ENCODE measurements around the gene EXD1.

Gene EXD1

DNA sequence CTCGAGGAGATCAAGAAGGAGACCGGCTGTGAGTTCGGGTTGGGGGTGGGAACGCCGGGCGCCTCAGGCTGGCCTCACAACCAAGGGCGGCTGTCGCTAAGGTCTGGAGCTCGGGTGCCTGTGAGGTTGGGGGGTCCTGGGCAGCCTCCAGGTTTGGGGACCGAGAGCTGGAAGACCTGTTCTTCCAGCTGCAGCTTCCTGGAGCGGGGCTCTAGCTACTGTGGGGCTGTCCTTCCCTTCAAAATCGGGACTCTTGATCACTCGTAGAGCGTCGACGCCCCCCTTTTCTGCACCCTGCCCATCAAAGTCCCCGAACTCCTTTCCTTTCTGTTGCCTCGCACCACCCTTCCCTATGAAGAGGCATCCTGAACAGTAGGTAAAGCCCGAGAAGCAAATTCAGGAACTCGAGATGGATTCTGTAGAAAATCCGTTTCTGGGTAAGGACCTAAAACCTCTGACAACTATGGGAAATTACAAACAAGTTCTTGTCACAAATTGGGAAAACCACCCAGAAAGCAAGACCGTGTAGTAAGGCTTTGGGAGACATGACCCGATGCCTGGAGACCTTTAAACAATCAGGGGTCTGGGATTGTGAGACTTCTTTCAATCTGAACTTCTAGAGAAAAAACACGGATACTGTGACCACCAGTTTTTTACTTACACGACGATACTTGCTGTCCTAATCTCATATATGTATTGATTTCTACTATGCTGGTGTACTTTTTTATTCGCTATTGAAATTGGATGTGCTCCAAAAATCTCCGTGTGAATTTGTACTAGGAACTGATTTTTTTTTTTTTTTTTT, 1.1 kb upstream of the EXD1 start:
- DNase-seq (ENCODE audit: low read depth), result no peak

DNA sequence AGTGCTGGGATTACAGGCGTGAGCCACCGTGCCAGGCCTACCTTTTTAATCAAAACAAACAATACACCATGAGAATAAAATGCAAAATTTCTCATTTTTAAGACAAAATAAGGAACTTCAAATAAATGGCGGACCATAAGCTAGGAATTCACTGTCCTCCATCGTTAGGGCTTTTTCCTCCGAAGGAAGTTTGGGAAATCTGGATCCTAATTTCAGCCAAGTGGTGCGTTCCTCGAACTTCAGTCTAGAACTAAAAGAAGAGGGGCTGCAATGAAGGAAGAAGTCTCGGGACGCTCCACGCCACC, 260 bp downstream of the EXD1 start:
- DNase-seq (ENCODE audit: low read depth), result no peak

DNA sequence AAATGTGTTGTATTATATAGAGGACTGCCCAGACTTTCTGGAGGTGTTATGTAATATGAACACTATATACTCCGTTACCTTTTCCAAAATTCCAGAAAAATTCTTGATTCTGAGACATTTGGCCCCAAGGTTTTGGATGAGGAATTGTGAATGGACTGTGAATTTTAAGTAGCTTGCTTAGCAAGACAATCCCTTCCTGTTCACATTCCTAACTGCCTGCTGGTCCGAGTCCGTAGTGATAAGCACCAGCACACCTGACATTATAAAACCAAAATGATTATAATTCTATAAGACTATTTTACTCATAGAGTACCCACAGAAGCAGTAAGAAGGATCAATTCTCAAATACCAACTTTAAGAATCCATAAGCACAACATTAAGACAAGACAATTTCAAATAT, 11.2 kb downstream of the EXD1 start:
- no peak for DNase-seq (ENCODE audit: low read depth)

DNA sequence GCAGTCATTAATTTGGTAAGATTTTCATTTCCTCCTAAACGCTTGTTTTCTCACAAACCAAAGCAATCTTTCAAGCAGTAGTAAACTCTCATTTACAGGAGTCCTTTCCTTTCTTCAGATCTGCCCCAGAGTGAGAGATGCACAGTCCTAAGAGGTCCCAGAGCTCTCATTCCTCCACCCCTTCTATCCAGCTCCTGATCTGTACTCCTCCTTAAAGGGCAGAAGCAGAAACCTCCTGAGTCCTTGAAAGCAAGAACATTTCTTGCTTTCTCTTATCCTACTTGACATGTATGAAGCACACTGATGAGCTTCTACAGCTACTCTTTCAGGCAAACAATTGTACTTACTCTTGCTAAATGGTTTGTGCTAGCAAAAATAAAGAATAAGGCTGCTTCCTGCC, 11.7 kb downstream of the EXD1 start:
- no peak for DNase-seq (ENCODE audit: low read depth)

DNA sequence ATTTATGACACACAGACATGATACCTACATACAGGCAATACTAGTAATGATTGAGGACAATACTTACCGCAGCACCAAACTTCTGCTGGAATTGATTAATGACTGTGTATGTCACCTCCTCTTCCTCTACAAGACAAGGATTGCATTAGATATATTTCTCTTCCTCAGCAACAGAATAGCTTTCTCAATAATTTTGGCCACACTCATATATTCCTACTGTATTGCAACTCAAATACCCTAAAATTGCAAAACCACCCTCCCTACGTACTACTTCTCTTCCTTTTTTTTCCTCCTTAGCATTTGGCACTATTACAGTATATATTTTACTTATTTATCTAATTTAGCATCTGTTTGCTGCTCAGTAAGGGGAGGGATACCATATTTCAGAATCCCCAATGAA, 14.8 kb downstream of the EXD1 start:
- DNase-seq (ENCODE audit: low read depth), result no peak

DNA sequence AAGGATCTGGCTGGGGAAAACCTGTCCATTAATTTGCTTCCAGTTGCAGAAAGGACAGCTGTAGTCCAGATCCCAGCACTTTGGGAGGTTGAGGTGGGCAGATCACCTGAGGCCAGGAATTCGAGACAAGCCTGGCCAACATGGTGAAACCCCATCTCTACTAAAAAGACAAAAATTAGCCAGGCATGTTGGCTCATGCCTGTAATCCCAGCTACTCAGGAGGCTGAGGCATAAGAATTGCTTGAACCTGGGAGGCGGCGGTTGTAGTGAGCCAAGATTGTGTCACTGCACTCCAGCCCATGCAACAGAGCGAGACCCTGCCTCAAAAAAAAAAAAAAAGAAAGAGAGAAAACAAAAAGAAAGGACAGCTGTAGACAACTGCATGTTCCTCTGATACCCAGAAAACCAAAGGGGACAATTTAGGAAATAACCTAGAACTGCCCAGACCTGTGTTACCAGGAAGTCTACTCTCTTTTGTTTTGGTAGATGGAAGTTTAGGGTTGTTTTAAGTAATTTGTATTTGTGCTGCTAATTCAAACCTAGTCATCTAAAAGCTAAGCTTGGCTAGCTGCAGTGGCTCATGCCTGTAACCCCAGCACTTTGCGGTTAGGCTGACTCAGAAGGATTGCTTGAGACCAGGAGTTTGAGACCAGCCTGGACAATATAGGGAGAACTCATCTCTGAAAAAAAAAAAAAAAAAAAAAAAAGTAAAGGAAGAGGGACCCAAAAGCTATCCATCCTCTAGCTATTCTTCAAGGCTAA, 22.7 kb downstream of the EXD1 start:
- DNase-seq (ENCODE audit: low read depth), result no peak

DNA sequence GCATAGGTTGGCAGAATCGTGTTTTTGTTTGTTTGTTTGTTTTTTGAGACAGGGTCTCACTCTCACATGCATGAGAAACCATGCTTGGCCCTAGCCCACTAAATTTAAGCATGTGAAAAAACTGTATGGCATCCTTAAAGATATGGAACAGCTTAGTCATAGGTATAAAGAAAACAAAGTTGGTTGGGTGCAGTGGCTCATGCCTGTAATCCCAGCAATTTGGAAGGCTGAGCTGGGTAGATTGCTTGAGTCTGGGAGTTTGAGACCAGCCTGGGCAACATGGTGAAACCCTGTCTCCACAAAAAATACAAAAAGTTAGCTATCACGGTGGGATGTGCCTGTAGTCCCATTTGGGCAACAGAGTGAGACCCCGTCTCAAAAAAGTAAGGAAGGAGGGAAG, 25.2 kb downstream of the EXD1 start:
- DNase-seq (ENCODE audit: low read depth), result no peak

DNA sequence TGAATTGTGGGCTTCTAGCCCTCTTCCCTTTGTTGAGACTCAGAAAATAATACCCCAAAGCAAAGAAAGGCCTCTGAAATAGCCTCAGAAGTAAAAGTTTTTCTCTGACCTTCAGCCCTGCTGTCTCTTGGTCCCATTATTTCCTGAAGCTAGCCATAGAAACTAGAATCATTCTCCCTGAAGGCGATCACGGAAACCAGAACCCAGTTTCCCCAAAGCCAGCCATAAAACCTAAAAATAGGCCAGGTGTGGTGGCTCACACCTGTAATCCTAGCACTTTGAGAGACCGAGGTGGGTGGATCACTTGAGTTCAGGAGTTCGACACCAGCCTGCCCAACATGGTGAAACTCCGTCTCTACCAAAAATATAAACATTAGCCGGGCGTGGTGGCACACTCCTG, 27.2 kb downstream of the EXD1 start:
- DNase-seq (ENCODE audit: low read depth), result no peak

DNA sequence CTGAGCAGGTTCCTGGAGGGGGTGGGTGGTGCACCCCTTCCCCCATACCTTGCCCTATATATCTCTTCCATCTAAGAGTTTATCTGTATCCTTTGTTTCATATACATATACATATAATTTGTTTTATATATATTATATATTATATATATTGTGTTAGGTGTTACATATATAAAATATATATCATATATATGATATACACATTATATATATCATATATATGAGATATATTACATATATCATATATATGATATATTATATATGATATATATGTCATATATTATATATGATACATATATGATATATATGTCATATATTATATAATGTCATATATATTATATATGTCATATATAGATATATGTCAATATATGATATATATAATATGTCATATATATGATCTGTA, 31.1 kb downstream of the EXD1 start:
- no peak for DNase-seq (ENCODE audit: low read depth)

DNA sequence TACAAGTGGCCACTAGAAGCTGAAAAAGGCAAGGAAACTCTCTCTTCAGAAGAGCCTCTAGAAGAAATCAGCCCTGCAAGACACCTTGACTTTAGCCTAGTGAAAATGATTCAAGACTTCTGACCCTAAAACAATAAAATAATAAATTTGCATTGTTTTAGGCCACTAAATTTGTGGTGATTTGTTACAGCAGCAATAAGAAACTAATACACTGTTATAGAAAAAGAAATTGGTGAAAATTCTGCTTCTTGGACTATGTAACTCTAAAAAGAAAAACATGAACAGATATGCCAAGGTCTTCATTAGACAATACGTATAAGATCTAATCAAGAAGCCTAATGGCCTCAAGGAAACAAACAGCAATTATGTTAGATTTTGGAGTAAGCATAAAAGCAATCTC, 36.1 kb downstream of the EXD1 start:
- DNase-seq (ENCODE audit: low read depth), result no peak

DNA sequence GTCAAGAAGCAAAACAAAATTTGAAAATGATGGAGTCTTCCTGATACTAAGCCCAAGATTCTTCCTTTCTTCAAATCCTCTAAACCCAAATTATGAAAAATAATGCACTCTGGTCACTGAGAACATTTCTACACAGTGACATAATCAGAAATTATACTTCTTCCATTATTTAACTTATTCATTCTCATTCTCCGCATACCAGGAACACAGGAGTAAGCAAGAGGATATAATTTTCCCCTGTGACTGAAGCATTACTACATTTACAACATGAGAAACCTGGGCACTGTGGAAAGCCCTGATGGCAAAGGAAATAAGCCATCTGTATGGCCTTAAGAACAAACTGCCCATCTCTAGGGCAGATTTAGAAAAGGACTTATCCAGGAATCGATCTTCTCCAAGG, 47.0 kb downstream of the EXD1 start:
- no peak for DNase-seq (ENCODE audit: low read depth)

DNA sequence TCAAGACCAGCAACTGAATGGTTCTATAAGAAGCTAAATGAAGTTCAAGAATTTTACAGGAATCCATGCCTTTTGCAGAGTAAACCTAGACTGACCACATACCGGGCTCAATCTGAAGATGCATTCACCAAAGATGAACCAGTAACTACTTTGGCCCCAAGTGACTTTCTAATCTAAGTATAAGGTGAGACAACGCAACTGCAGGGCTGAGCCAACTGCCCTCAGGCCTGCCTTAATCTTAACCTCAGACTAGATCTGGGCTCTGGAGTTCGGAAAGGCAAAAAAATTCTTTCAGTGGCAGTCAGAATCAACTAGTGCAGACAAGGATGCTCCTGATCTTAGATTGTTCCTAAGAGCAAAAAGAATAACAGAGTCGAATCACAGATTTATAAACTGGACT, 48.3 kb downstream of the EXD1 start:
- no peak for DNase-seq (ENCODE audit: low read depth)

DNA sequence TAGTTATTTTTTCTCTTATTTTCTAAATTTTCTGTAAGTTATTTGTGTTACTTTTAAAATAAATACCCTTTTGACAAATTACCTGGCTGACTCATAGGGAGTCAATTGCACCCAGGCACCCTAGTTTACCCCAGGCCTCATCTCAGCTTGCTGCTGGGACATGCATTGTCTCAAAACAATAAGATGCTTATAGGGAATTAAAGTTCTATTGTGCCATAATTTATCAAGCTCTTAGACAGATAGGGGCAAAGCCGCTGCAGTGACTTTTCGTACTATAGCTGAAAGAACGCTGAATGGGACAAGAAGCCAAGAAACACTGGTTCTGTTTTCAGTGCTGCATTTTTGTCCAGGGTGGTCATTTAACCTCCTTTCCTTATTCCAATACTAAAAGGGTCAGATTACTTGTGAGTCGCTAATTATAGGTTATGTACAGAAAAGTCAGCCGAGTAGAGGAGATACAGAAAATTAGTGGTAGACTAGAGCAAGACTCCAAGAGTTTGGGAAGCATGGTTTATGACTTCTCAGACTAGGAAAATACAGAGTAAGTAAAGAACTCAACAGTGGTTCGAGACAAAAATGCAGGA, 50.3 kb downstream of the EXD1 start:
- no peak for DNase-seq (ENCODE audit: low read depth)

DNA sequence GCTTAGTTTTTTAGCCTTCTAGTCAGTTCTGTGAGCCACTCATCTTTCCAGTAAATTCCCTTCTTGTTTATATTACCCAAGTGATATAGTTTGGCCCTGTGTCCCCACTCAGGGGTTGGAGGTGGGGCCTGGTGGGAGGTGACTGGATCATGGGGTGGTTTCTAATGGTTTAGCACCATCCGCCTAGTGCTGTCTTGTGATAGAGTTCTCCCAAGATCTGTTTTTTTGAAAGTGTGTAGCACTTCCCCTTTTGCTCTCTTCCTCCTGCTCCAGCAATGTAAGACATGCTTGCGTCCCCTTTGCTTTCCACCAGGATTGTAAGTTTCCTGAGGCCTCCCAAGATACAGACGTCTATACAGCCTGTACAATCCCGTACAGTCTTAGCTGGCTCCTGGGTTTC, 60.8 kb downstream of the EXD1 start:
- no peak for DNase-seq (ENCODE audit: low read depth)

DNA sequence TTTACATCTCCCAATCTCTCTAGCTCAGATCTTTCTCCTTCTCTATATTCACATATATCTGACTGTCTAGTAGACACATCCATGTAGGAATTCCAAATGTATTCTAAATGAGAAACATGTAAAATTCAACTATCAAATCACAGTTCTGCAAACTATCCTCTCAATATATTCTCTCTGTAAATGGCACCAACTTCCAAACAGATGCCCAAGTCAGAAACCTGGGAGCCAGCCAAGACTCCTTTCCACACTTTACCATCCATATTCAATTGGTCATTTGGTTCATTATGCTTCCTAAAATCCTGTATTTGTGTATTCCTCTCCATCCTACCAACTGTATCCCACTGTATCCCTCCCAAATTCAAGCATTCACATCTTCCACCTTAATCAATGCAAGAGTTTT, 61.5 kb downstream of the EXD1 start:
- DNase-seq (ENCODE audit: low read depth), result no peak

DNA sequence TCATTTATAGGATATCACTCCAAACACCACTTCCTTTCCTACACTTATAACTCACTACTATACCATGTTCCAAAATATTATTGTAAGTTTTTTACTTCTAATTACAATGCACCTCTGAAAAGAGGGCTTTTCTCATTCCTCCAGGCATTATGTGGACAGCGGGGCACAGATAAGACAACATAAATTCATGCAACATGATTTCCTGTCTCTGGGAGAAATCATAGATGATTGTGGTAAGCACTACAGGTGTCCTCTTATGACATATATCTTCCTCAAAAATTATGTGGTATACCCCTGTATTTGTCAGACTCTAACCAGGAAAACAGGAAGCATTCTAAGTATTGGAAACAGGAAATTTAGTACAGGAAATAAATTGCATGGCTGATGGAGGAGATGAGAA, 68.8 kb downstream of the EXD1 start:
- DNase-seq (ENCODE audit: low read depth), result no peak

DNA sequence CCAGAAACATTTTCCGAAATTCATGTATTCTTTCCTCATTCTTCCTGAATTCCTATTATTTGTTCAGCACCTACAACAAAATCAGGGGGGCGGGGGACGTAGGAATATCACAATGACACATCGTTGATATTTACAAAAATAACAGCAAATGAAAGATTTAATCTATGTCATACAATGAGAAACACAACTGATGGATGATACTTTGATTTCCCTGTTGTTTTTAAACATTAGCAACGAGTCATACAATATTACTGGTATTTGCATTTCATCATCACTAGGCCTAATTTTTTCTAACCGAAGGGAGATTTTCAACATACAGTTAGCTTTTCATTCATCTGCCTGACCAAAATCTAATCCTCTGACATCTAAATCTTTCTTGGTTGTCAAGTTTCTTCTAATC, 69.2 kb downstream of the EXD1 start:
- DNase-seq (ENCODE audit: low read depth), result no peak

DNA sequence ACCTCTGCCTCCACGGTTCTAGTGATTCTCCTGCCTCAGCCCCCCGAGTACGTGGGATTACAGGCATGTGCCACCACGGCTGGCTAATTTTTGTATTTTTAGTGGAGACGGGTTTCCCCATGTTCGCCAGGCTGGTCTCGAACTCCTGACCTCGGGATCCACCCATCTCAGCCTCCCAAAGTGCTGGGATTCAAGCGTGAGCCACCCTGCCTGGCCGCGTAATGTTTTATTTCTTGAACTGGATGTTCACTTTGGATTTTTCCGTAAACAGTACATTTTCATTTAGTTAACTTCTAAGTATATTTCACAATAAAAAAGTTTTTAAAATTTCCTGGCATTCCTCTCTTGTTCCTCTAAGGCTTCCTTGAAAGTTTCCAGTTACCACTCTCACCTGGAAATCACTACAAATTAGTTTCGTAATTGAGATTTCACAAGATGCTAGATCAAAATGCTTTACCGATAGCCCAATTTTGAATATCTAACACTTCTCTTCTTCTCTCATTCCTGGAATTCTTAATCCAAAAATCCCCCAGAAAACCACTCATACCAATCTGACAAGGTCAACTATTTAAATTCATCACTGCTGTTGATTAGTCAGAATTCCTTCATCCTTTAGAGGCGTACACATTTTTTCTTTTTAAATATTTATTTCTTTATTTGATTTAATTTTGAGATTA, 69.8 kb downstream of the EXD1 start:
- no peak for DNase-seq (ENCODE audit: low read depth)

DNA sequence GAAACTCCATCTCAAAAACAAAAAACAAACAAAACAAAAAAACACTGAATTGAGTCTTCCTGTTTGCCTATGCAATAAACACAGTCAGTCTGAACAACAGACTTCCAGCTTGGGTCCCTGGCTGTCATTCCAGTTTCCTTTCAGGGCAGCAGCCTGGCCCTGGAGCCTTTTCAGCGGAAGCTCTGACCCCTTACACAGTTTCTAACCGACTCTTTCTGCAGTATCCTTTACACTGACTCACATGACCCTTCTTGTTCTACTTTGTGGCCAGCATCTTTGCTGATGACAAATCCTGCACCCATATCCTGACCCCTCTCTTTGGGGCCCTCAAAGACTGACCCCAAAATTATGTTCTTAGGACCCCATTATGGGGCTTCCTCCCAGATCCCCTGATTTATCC, 76.1 kb downstream of the EXD1 start:
- no peak for DNase-seq (ENCODE audit: low read depth)

DNA sequence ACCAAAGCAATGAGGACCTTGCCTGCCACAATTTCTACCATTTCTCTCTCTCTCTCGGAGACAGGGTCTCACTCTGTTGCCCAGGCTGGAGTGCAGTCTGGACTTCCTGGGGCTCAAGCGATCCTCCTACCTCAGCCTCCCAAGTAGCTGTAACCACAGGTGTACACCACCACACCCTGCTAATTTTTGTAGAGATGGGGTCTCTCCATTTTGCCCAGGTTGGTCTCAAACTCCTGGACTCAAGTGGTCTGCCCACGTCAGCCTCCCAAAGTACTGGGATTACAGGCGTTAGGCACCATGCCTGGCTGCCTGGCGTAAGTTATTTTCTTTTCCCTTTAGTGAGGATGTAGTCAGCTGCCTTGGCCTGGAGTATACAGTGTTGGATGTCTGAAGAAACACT, 76.8 kb downstream of the EXD1 start:
- no peak for DNase-seq (ENCODE audit: low read depth)

DNA sequence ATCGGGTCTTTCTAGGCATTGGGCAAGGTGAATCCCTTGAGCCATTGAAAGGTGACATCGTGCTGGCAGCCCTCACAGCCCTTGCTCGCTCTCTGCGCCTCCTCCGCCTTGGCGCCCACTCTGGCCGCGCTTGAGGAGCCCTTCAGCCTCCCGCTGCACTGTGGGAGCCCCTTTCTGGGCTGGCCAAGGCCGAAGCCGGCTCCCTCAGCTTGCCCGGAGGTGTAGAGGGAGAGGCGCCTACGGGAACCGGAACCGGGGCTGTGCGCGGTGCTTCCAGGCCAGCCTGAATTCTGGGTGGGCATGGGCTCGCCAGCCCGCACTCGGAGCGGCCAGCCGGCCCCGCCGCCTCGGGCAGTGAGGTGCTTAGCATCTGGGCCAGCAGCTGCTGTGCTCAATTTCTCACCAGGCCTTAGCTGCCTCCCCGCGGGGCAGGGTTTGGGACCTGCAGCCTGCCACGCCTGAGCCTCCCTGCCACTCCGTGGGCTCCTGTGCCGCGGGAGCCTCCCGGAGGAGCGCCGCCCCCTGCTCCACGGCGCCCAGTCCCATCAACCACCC, 79.0 kb downstream of the EXD1 start:
- no peak for DNase-seq (ENCODE audit: low read depth)

DNA sequence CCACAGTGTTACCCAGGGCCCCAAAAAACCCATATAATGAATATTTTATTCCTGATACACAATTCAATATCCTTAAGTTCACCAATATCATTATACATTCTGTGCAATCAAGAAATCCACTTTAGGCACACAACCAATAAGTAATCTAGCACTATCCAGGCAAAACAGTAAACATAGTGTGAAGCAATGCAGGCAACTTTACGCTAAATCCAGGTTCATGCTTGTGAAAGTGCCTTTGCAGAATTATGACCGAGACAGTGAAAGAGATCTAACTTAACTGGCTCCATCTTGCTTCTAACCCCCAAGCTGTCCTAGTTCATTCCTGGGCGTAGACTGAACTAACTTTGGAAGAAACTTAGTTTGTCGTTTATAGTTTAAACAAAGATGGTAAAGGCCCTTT, 80.3 kb downstream of the EXD1 start:
- DNase-seq (ENCODE audit: low read depth), result no peak

DNA sequence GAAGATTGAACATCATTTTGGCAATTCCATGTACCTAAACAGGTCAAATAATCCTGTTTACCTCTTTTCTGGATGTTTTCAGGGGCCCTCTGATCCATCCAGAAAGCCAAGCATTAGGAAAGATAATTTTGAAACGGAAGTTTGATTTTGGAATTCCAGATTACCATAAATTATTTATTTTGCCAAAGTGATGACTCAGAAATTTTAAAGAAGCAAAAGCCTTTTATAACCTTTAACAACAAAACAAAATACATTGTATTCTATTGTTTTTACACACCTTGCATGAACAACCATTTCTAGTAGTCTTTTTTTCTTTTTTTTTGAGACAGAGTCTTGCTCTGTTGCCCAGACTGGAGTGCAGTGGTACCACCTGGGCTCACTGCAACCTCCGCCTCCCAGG, 82.5 kb downstream of the EXD1 start:
- no peak for DNase-seq (ENCODE audit: low read depth)
